Measurements from ENCODE around the gene SF3B3.
"Not testable (repeated sequence)": the region's sequence is repeated elsewhere in the genome, so short reads cannot be mapped to it uniquely, and the experiment has no call there.

SF3B3 gene

DNA sequence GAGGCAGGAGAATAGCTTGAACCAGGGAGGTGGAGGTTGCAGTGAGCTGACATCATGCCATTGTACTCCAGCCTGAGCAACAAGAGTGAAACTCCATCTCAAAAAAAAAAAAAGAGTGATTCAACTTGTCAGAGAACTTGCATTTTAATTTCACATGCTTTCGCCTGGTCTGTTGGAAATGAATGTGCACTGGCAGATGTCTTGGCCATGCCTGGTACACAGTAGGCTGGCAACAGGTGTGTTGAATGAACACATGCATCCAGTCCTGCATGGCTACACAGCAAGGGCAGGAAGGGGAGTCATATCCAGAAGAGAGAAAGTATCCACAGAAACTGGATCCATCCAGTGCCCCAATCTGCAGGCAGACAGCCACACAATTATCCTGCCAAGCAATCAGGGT, 11.8 kb upstream of the SF3B3 start:
- DNase-seq (ENCODE audit: low read depth in 2 of 2), result no peak

DNA sequence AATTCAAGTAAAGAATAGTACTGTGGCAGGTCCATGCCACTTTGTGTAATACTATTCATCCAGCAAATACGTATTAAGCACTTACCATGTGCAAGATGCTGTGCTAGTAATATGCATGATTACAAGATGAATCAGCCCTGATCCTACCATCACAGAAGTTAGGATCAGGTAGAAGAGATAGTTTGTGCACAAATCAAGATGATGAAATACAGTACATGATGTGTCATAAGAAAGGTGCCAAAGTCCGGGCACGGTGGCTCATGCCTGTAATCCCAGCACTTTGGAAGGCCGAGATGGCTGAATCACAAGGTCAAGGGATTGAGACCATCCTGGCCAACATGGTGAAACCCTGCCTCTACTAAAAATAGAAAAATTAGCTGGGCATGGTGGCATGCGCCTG, 11.2 kb upstream of the SF3B3 start:
- no peak for DNase-seq (ENCODE audit: low read depth in 2 of 2)

DNA sequence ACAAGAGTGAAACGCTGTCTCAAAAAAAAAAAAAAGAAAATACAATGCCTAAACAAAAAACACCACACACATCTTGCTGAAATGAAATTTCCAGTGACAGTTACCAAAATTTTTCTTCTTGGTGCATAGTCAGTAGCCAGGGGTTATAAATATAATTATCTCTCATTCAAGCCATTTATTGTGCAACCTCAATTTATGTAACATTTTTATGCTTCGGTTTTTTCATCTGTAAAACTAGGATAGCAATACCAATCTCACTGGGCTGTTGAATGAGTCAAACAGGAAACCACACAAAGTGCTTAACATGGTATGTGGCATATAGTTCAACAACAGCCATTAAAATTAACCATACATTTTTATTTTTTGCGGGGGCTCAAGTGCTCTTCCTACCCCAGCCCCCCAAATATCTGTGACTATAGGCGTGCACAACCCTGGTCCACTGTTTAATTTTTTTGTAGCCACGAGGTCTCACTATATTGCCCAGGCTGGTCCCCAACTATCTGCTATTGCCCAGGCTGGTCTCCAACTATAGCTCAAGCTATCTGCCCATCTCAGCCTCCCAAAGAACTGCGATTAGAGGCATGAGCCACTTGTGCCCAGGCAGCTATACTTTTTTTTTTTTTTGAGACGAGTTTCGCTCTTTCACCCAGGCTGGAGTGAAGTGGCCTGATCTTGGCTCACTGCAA, 2.9 kb upstream of the SF3B3 start:
- no peak for DNase-seq (ENCODE audit: low read depth in 2 of 2)

DNA sequence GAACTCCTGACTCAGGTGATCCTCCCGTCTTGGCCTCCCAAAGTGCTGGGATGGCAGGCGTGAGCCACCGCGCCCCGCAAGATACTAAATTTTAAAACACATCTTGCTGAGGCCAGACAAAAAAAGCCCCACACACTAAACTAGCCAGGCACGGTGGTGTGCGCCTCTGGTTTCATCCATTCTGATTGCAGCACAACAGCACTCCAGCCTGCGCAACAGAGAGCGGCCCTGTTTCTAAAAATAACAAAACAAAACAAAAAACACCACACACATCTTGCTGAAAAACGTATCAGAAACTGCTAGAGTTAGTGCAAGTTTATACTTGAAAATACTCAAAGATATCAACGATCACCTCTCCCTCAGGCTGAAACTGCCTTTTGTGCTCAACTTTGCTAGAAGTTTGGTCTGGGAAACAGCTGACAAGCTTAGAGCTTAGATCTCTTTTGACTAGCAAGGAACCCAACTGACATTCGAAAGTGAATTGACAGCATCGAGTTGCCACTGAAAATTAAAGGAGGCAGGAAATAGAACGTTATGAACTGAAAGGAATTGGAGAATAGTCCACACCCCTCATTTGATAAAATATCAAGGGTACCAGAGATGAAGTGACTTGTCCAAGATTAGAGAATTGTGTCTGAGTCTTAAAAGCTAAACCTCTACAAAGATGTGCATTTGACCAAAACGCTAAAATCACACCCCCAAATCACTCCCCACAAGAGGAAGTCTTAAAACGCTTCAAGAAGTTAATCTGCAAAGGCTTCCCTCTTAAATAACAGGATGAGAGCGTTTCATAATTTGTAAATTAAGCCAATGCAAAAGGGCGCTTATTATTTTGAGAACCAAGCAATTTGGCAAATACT, 1.2 kb upstream of the SF3B3 start:
- no peak for DNase-seq (ENCODE audit: low read depth in 2 of 2)

DNA sequence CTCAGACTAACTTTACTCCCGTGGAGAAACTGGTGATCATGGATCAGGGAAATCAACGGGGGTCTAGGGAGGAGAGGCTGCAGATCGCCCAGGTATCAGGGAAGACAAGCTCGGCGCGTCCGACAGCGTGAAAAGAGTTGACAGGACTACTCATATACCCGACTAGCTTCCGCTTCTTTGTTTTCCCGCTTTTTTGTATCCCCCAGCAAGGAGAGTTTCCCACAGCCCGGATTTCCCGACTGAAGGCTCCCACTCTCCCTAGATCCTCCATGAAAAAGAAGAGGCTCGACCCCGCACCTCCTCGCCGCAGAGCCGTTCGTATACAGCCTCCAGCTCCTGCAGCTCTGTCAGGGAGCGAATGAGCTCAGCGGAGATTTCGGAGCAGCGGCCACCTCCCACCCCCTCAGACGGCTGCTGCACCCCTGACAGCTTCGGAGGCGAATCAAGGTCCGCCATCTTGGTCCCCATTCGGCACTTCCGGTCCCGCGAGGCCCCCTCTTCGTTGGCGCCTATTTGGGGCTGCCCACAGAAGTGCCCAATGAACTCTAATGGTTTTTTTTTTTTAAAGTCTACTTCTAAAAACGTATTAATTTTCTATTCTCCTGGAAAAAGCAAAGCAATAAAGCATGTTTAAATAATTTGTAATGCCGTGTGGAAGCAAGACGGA, 407 bp upstream of the SF3B3 start, which contains the start of gene COG4:
TSS of gene COG4 (minus strand) at position 479 of the 667 bp plus-strand sequence. CDS start at position 468, 11 bp downstream.
- DNase-seq (ENCODE audit: low read depth in 2 of 2), result peak; percentile 85 to 86

DNA sequence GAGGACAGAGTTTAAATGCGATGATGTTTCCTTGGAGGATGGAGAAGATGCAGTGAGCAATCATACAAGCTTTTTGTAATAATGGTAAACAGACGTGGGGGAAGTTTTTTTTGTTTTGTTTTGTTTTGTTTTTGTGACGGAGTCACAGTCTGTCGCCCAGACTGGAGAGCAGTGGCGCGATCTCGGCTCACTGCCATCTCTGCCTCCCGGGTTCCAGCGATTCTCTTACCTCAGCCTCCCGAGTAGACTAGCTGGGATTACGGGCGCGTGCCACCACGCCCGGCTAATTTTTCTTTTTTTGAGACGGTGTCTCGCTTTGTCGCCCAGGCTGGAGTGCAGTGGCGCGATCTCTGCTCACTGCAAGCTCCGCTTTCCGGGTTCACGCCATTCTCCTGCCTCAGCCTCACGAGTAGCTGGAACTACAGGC, 796 bp downstream of the SF3B3 start:
- DNase-seq (ENCODE audit: low read depth in 2 of 2), result peak in 1 of 2 donors; percentile 14

DNA sequence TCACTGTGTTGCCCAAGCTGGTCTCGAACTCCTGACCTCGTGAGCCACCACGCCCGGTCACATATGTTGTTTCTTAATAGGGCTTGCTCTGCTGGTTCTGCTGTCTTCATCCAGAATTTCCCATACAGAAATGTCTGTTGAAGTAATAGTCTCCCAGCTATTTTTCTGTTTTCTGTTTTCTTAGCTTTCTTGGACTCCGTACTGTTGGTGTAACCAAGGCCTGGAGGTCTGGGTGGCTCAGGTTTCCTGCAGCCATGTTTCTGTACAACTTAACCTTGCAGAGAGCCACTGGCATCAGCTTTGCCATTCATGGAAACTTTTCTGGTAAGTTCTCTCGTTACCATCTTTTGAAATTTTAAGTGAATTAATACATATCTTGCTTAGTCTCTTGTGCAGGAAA, 2.8 kb downstream of the SF3B3 start:
- no peak for DNase-seq (ENCODE audit: low read depth in 2 of 2)

DNA sequence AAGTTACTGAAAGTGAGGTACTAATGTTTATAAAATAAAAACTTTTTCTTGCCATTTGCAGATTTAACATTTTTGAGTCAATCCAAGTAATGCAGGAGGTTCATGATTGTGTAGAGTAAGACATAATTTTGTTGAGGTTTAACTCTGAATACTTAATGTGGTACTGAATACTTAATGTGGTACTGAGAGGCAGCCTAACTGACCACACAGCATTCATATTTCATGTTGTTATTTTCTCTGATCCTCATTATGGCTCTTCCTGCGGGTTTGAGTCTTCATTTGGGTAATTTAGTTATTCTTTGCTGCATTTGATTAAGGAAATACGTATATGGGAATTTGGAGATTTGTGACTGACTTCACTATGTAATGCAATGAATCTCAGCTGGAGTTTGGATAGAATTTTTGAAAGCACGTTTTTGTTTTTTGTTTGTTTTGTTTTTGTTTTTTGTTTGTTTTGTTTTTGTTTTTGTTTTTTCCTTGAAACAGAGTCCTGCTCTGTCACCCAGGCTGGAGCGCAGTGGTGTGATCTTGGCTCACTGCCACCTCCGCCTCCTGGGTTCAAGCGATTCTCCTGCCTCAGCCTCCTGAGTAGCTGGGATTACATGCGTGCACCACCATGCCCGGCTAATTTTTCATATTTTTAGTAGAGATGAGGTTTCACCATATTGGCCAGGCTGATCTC, 3.8 kb downstream of the SF3B3 start:
- DNase-seq (ENCODE audit: low read depth in 2 of 2), result no peak

DNA sequence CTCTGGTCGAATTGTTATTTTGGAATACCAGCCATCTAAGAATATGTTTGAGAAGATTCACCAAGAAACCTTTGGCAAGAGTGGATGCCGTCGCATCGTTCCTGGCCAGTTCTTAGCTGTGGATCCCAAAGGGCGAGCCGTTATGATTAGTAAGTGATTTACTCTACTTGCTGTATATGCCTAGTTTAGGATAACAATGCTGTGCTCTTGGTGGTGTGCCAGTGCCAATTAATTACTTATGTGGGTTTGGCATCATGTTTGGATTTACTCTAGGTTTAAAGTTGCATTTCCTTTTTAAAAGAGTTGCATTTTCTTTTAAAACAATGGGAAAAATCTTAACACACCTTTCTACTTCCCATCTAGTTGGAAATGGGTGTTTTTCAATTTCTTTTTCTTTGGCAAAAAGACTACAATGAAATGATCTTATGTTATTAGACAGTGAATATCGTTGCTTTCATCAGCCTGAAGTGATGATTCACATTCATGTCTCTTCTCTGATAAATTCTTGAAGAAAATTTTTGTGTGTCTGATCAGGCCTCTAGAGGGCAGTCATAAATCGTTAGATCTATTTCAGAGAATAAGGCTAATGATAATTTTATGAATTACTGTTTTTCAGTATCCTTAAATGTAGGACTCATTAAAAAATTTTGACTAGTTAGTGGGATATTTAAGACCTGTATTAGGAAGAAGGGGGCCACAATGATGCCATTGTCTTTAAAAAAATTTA, 5.6 kb downstream of the SF3B3 start:
- DNase-seq (ENCODE audit: low read depth in 2 of 2), result no peak

DNA sequence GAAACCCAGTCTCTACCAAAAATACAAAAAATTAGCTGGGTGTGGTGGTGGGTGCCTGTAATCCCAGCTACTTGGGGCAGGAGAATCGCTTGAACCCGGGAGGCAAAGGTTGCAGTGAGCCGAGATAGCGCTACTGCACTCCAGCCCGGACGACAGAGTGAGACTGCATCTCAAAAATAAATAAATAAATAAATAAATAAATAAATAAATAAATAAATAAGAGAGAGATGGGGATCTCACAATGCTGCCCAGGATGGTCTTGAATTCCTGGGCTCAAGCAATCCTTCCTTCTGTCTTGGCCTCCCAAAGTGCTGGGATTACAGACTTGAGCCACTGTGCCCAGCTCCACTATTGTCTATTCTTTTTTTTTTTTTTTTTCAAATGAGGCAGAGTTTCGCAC, 6.3 kb downstream of the SF3B3 start:
- not testable (repeated sequence) for DNase-seq (ENCODE audit: low read depth in 2 of 2)

DNA sequence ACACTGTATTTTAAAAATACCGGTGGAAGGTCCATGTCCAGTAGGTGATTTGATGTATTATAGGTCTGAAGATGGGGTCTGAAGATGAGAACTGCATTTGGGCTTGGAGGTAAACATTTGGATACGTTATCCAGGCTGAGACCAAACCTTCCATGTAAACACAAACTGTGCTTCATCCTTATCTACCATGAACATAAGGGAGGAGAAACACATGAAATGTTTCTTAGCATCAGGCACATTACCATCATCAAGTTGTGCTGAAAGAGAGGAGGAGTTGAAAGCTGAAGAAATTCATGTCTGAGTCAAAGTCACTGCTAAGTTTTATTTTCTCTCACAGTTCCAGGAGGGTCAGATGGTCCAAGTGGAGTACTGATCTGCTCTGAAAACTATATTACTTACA, 11.4 kb downstream of the SF3B3 start:
- no peak for DNase-seq (ENCODE audit: low read depth in 2 of 2)

DNA sequence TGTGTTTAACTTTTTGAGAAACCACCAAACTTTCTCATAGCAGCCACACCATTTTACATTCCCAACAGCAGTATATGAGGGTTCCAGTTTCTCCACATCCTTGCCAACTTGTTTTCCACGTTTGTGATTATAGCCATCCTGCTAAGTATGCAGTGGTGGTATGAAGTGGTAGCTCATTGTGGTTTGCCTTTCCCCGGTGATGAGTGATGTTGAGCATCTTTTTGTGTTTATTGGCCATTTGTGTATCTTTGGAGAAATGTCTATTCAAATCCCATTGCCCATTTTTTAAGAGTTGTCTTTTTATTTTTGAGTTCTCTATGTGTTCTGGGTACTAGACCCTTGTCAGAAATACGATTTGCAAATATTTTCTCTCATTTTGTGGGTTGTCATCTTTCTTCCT, 17.4 kb downstream of the SF3B3 start:
- no peak for DNase-seq (ENCODE audit: low read depth in 2 of 2)

DNA sequence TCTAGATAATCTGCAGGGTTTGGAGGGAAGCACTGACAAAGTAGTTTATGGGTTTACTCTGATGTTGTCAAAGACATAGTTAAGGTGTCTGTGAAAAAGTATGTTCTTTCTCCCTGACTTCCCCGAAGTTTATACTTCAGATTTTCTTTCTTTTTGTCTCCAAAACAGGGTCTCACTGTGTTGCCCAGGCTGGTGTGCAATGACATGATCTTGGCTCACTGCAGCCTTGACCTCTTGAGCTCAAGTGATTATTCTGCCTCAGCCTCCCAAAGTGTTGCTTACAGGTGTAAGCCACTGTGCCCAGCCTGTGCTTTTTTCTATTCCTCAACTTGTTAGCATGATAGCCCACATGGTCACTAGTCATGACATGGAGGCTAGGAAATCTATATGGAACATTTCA, 20.9 kb downstream of the SF3B3 start:
- no peak for DNase-seq (ENCODE audit: low read depth in 2 of 2)

DNA sequence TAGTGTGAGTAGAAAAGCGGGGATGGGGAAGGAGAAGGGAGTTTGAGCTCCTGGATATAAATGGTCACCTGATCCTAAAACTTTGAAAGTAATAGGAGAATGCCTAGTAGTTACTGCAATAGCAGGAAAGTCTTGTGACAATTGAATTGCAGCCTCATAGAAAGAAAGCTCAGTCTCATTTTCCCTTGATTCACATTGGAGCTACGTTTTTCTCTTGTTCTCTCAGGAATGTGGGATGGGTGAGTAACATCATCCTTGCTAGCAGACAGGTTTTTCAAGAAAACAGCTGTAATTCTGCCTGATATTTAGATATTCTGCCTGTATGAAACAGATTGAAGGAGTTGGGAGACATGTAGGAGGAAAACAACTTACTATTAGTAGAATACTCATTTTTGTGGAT, 25.3 kb downstream of the SF3B3 start:
- no peak for DNase-seq (ENCODE audit: low read depth in 2 of 2)

DNA sequence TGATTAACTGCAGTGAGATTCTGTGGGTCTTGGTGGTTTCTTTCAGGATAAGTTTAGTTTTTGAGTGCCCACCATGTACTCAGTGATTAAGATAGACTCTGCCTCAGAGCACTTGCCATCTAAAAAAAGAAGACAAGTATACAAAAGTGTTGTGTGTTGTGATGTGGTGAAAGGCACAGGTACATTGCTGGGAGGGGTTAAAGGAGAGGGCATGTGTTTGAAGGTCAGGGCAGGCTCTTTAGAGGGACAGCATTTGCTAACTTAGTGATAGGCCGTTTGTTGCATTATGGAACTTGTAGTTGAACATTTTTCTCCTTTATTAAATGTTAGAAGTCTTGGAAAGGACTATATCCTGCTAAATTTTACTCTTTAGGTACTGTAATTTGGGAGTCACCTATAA, 26.5 kb downstream of the SF3B3 start:
- DNase-seq (ENCODE audit: low read depth in 2 of 2), result no peak

DNA sequence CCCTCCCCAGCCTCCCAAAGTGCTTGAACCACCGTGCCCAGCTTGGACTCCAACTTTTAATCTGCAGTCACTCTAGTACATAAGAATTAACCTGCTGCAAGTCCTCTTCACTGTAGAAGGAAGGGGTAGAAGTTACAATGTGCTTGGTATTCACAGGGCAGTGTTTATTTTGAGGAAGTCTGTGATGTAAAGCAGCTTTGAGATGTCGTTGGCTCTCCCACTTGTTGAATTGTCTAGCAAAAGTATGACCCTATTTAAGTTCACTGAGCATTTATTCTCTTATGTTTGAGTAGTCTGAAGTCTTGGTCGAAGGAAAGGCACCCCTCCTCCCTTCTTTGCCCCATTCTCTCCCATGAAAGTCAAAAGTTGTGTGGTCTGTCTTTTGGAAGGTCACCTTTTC, 28.2 kb downstream of the SF3B3 start:
- DNase-seq (ENCODE audit: low read depth in 2 of 2), result no peak

DNA sequence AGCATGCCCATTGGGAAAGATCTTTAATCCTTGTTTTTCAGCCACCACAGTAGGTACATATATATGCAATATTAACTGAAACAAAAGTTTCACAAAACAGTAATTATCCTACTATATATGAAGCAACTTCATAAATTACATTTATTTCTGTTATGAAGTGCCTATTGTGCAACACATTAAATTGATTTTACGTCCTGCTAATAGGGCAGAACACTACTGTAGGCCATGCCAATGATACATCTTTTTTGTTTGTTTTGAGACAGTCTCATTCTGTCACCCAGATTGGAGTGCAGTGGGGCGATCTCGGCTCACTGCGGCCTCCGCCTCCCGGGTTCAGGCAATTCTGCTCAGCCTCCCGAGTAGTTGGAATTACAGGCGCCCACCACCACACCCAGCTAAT, 29.1 kb downstream of the SF3B3 start:
- DNase-seq (ENCODE audit: low read depth in 2 of 2), result no peak

DNA sequence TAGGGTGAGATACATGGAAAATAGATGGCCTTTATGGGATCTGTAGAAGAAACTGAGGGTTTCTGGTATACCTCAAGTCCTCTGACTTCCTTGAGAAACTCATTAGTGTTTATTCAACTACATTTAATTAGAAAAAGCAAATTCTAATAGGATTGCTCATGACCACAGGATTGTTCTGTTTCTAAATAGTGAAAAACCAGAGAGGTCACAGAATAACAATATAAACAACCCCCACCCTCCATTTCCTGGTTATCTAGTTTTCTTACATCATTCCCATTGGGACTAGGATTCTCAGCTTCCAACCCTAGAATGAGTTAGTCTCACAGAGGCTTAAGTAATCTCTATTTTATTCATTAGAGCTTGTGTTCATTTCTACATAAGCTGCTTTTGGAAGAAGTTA, 30.0 kb downstream of the SF3B3 start:
- no peak for DNase-seq (ENCODE audit: low read depth in 2 of 2)

DNA sequence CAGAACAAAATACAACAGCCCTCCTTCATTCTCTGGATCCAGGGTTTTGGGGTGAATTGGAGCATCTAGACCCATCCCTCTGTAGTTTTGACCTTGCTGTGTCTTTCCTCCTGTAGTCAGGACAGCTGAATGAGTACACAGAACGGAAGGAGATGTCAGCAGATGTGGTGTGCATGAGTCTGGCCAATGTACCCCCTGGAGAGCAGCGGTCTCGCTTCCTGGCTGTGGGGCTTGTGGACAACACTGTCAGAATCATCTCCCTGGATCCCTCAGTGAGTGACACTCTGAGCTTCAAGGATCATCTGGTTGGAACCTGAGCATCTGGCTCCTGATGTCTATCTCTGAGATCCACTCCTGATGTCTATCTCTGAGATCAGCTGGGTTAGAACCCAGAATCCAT, 32.4 kb downstream of the SF3B3 start:
- DNase-seq (ENCODE audit: low read depth in 2 of 2), result no peak

DNA sequence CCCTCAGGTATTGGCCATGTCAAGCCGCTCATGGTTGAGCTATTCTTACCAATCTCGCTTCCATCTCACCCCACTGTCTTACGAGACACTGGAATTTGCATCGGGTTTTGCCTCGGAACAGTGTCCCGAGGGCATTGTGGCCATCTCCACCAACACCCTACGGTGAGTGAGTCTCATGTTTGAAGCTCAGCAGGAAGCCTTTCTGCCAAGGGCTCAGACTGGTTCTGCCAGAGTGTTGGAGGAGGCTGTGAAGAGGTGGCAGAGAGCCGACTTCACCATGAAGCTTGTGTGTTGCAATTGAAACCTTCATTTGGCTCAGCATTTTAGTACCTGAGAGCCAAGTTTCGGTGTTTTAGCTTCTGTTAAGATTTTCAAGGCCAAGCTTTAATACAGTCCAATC, 38.0 kb downstream of the SF3B3 start:
- no peak for DNase-seq (ENCODE audit: low read depth in 2 of 2)

DNA sequence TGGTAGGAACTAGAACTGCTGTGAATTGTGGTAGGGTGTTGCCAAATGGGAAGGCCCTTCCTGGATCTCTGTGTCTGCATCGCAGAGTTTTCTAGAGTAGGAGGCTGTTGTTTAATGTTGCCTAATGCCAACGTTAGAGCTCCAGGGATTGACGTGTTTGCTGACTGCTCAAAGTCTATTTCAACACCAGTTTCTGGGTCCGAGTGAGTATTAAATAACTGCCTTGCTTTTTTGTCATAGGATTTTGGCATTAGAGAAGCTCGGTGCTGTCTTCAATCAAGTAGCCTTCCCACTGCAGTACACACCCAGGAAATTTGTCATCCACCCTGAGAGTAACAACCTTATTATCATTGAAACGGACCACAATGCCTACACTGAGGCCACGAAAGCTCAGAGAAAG, 40.0 kb downstream of the SF3B3 start:
- DNase-seq (ENCODE audit: low read depth in 2 of 2), result no peak

Measured in stimulated activated CD4-positive, alpha-beta T cell treated with anti-CD3 and anti-CD28 coated beads, Interleukin-1b, Interleukin-23, amount 100 ng/mL, for 4 hours (primary cell).